ENCODE measurements around the gene UBE4B. TPM values are rescaled to one million over a fixed set of nuclear protein-coding genes. Genes with fewer than 3 reads are reported as not detected.

Gene UBE4B
- total and polyA plus RNA-seq, 2 donors (not counting 1 experiment from before 2014, with no cell fraction given) = 21.7 to 57.5 TPM

GRCh38 chr1:10074059-10074851, 41.5 kb downstream of the UBE4B start:
- 24% methylated on average over 5 of the region's 5 CpGs for WGBS (ENCODE audit: insufficient coverage)
- H3K9me3 Mint-ChIP-seq (ENCODE audit: insufficient read depth) = no peaks in the 10 kb centered on the region
- DNase-seq (no peak), ATAC-seq (ENCODE audit: low read depth) (no peak)
- H3K27ac Mint-ChIP-seq = no peak overlapping the region
- Histone ChIP-seq H3K9ac (ENCODE audit: low read length) (no peak overlapping the region), H4K20me1 (ENCODE audit: control insufficient read depth, insufficient read depth, low read length, poor library complexity, severe bottlenecking) (no peaks in the 10 kb centered on the region), H3K4me1 (ENCODE audit: control insufficient read depth in 2 of 2, insufficient read depth in 2 of 2, low read length in 2 of 2) (no peaks in the 10 kb centered on the region), H3K79me2 (ENCODE audit: control insufficient read depth, insufficient read depth, low read length) (peaks cover 17% of the 10 kb centered on the region), H3K9me3 (ENCODE audit: control extremely low read depth in 1 of 3, control insufficient read depth in 2 of 3, insufficient read depth in 1 of 3, low read length in 2 of 3) (no peaks in the 10 kb centered on the region), H3K4me2 (replicated peaks; ENCODE audit: low read depth, low read length, poor library complexity, severe bottlenecking) (no peak overlapping the region), H3K36me3 (replicated peaks in 1 of 2; ENCODE audit: control extremely low read depth in 1 of 2, control insufficient read depth in 1 of 2, extremely low read depth in 1 of 2, insufficient read depth in 2 of 2, low read length in 1 of 2) (peaks cover 2 to 6% of the 10 kb centered on the region in 2 experiments), H3K27ac (ENCODE audit: low read length in 2 of 2) (no peak overlapping the region), H3K4me3 (ENCODE audit: control extremely low read depth in 1 of 5, extremely low read depth in 1 of 5, insufficient read depth in 1 of 5, low read depth in 2 of 5, low read length in 4 of 5) (no peak overlapping the region), H3K27me3 (replicated peaks in 1 of 4; ENCODE audit: control extremely low read depth in 1 of 4, control insufficient read depth in 3 of 4, insufficient read depth in 4 of 4, low read length in 3 of 4) (no peaks in the 10 kb centered on the region), H2AFZ (ENCODE audit: insufficient read depth, low read depth, low read length, poor library complexity, severe bottlenecking) (no peak overlapping the region)
- no peak overlapping the region for H3K4me3 Mint-ChIP-seq
- TF ChIP-seq CTCF (IDR thresholded peaks at IDR 0.05) (no peak), EZH2 (IDR thresholded peaks at IDR 0.05; ENCODE audit: borderline replicate concordance, insufficient read depth, low read depth, low read length, poor library complexity, severe bottlenecking) (no peak)
- ChIA-PET CTCF (no interaction called here), POLR2A (no interaction called here)
- intact Hi-C loops (cut with micrococcal nuclease) = no loop called here
- peaks cover 8% of the 10 kb centered on the region for H3K4me1 Mint-ChIP-seq
- H3K27me3 Mint-ChIP-seq = no peaks in the 10 kb centered on the region

Measured in B cell (primary cell).